ENCODE measurements around the gene CGB2. TPM values are rescaled to one million over a fixed set of nuclear protein-coding genes. Genes with fewer than 3 reads are reported as not detected.
"Not testable (repeated sequence)": the region's sequence is repeated elsewhere in the genome, so short reads cannot be mapped to it uniquely, and the experiment has no call there.

CGB2 gene
- not detected for total RNA-seq

DNA sequence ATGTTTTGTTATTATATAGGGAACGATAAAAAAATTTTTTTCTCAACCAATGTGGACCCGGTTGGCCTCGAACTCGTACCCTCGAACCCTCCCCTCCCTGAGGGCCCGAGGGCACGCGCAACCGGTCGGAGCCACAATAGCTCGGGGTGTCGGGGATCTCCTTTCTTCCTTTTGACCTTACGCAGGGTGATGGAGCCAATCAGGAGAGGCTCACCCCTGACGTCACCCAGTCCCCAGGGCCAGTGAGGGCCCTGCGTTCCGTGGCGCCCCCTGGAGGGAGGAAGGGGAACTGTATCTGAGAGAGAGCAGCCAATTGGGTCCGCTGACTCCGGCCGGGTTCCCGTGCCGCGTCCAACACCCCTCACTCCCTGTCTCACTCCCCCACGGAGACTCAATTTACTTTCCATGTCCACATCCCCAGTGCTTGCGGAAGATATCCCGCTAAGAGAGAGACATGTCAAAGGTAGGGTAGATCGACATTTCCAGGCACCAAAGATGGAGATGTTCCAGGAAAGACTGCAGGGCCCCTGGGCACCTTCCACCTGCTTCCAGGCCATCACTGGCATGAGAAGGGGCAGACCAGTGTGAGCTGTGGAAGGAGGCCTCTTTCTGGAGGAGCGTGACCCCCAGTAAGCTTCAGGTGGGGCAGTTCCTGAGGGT is at the start of gene CGB2:
Gene CGB2, plus strand, starts transcription at position 249 of the 660 bp plus-strand sequence. Its CDS starts 206 bp downstream, at position 455.
- H3K36me3 ChIP-seq; H3K27ac ChIP-seq; H3K9ac ChIP-seq (ENCODE audit: low read depth in 2 of 2, low read length in 2 of 2); H3K9me3 ChIP-seq; H3K4me3 ChIP-seq; intact Hi-C loops (cut with DNase I); H3K4me1 ChIP-seq; H3K27me3 ChIP-seq: not testable (repeated sequence)
- peak; percentile 27 for DNase-seq

- Histone ChIP-seq H3K4me3 (no peak overlapping the region), H3K27me3 (no peaks in the 10 kb centered on the region), H3K36me3 (no peaks in the 10 kb centered on the region), H3K9ac (ENCODE audit: low read depth in 2 of 2, low read length in 2 of 2) (no peak overlapping the region), H3K9me3 (no peaks in the 10 kb centered on the region), H3K4me1 (no peaks in the 10 kb centered on the region), H3K27ac (no peak overlapping the region)
- DNase-seq, result no peak
- intact Hi-C loops (cut with DNase I), result no loop called here
- no peak for TF ChIP-seq CTCF (IDR thresholded peaks at IDR 0.05)
Observed at GRCh38 chr19:48982280-48982679, 49.4 kb upstream of the CGB2 start.

GRCh38 chr19:48985711-48986110 is 46.0 kb upstream of the CGB2 start:
- H3K36me3 ChIP-seq, result no peaks in the 10 kb centered on the region
- no peaks in the 10 kb centered on the region for H3K27me3 ChIP-seq
- no peak for TF ChIP-seq CTCF (IDR thresholded peaks at IDR 0.05)
- no peaks in the 10 kb centered on the region for H3K9me3 ChIP-seq
- DNase-seq, result no peak
- no peak overlapping the region for H3K27ac ChIP-seq
- intact Hi-C loops (cut with DNase I), result no loop called here
- no peak overlapping the region for H3K9ac ChIP-seq (ENCODE audit: low read depth in 2 of 2, low read length in 2 of 2)
- no peak overlapping the region for H3K4me3 ChIP-seq
- no peaks in the 10 kb centered on the region for H3K4me1 ChIP-seq

- no peak overlapping the region for H3K9ac ChIP-seq (ENCODE audit: low read depth in 2 of 2, low read length in 2 of 2)
- no peaks in the 10 kb centered on the region for H3K9me3 ChIP-seq
- H3K27ac ChIP-seq, result no peak overlapping the region
- no peaks in the 10 kb centered on the region for H3K27me3 ChIP-seq
- DNase-seq, result no peak
- peaks cover under 1% of the 10 kb centered on the region for H3K4me1 ChIP-seq
- intact Hi-C loops (cut with DNase I), result no loop called here
- H3K36me3 ChIP-seq, result no peaks in the 10 kb centered on the region
- no peak overlapping the region for H3K4me3 ChIP-seq
- no peak for TF ChIP-seq CTCF (IDR thresholded peaks at IDR 0.05)
Observed at GRCh38 chr19:48986211-48986610, 45.5 kb upstream of the CGB2 start.

- intact Hi-C loops (cut with DNase I), result no loop called here
- no peaks in the 10 kb centered on the region for H3K27me3 ChIP-seq
- DNase-seq, result no peak
- TF ChIP-seq CTCF (IDR thresholded peaks at IDR 0.05), result no peak
- H3K4me3 ChIP-seq, result no peak overlapping the region
- no peak overlapping the region for H3K27ac ChIP-seq
- no peak overlapping the region for H3K9ac ChIP-seq (ENCODE audit: low read depth in 2 of 2, low read length in 2 of 2)
- H3K4me1 ChIP-seq, result peaks cover 9% of the 10 kb centered on the region
- H3K36me3 ChIP-seq, result no peaks in the 10 kb centered on the region
- no peaks in the 10 kb centered on the region for H3K9me3 ChIP-seq
Observed at GRCh38 chr19:48987323-48987722, 44.4 kb upstream of the CGB2 start.

- no peaks in the 10 kb centered on the region for H3K36me3 ChIP-seq
- TF ChIP-seq CTCF (IDR thresholded peaks at IDR 0.05), result no peak
Observed at GRCh38 chr19:48988286-48988685, 43.4 kb upstream of the CGB2 start.

More at GRCh38 chr19:48988286-48988685, 43.4 kb upstream of the CGB2 start:
- no peaks in the 10 kb centered on the region for H3K27me3 ChIP-seq
- DNase-seq, result no peak
- no peaks in the 10 kb centered on the region for H3K9me3 ChIP-seq
- intact Hi-C loops (cut with DNase I), result no loop called here
- H3K4me1 ChIP-seq, result peaks cover 9% of the 10 kb centered on the region
- no peak overlapping the region for H3K4me3 ChIP-seq
- no peak overlapping the region for H3K27ac ChIP-seq
- no peak overlapping the region for H3K9ac ChIP-seq (ENCODE audit: low read depth in 2 of 2, low read length in 2 of 2)
